SH-SY5Y (cell line): ENCODE measurements around the gene RBFOX2.

ENCODE experiments used
- GATA2 ChIP-seq: IDR thresholded peaks from 2 replicates; pipeline ENCODE4 v1.6.1; 2011; ENCODE audit warnings: mild to moderate bottlenecking, low read depth, low read length
- GATA3 ChIP-seq: IDR thresholded peaks from 2 replicates; pipeline ENCODE4 v1.6.1; 2011; ENCODE audit warnings: low read depth, mild to moderate bottlenecking, low read length, moderate library complexity

DNA sequence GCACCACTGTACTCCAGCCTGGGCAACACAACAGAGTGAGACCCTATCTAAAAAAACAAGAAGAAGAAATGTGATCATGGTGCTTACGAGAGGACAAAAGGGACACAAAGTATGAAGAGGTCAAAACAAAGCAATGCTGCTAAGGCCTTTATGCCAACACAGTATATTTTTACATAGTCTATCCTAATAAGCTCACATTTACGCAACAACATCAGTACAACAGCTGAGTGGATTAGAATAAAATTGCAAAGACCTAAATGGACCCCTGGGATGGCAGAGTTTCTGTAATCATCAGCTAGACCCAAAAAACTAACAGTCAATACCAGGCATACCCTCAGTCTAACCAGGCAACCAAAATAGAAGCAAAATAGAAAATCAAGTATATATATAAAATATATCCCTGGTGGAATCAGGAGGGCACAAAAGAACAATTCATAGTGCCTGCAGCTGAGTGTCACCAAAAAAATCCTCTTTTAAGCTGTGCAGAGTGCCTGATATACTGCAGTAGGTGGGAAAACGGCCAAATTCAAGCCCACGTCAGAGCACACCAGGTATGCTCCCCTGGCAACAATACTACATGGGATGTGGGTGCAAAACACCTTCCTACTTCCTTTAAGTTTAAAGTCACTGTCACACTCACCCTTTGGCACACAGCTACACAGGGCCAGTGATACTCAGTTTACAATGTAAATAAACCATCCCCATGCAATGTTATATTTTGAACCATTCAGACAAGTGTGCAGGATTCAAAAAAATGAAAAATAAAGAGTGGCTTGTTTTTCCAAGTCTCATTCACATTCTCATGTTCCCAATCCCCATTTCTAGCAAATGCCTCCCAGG, 57.8 kb downstream of the RBFOX2 start:
- no peak for TF ChIP-seq GATA3
- TF ChIP-seq GATA2: no peak
